HG03439 (cell line): ENCODE data around the gene SLC35E1.
A peak's percentile ranks its signal among the peaks of the same experiment; 100 is the strongest.

Source experiments
- ATAC-seq: cut with Tn5 transposase; IDR thresholded peaks from one replicate; pipeline ENCODE4 v1.9.1; 2021; ENCODE audit warnings: mild to moderate bottlenecking, moderate library complexity; ENCODE audit not compliant: unreplicated experiment

Gene SLC35E1

GRCh38 chr19:16584248-16585093 is 12.3 kb upstream of the SLC35E1 start:
- ATAC-seq, result peak; percentile 41

GRCh38 chr19:16582486-16583261 is 10.5 kb upstream of the SLC35E1 start:
- ATAC-seq, result no peak

- no peak for ATAC-seq
Observed at GRCh38 chr19:16581971-16582343, 9.7 kb upstream of the SLC35E1 start.

GRCh38 chr19:16581145-16581970 is 9.1 kb upstream of the SLC35E1 start:
- ATAC-seq, result no peak

- no peak for ATAC-seq
Observed at GRCh38 chr19:16579381-16579780, 7.2 kb upstream of the SLC35E1 start.

- no peak for ATAC-seq
Observed at GRCh38 chr19:16577531-16577985, 5.3 kb upstream of the SLC35E1 start.

GRCh38 chr19:16576690-16577530 is 4.7 kb upstream of the SLC35E1 start:
- no peak for ATAC-seq

GRCh38 chr19:16575861-16576689 is 3.9 kb upstream of the SLC35E1 start:
- no peak for ATAC-seq

- no peak for ATAC-seq
Observed at GRCh38 chr19:16575282-16575681, 3.1 kb upstream of the SLC35E1 start.

- no peak for ATAC-seq
Observed at GRCh38 chr19:16573925-16574324, 1.7 kb upstream of the SLC35E1 start.

GRCh38 chr19:16573296-16573695 is 1.1 kb upstream of the SLC35E1 start:
- ATAC-seq, result no peak

- ATAC-seq, result no peak
Observed at GRCh38 chr19:16571822-16572331, 338 bp downstream of the SLC35E1 start.

GRCh38 chr19:16571283-16571682 is 932 bp downstream of the SLC35E1 start:
- no peak for ATAC-seq

- no peak for ATAC-seq
Observed at GRCh38 chr19:16569609-16570320, 2.5 kb downstream of the SLC35E1 start.

- no peak for ATAC-seq
Observed at GRCh38 chr19:16566702-16567101, 5.5 kb downstream of the SLC35E1 start.

GRCh38 chr19:16566161-16566560 is 6.1 kb downstream of the SLC35E1 start:
- no peak for ATAC-seq

GRCh38 chr19:16564842-16565241 is 7.4 kb downstream of the SLC35E1 start:
- no peak for ATAC-seq

- no peak for ATAC-seq
Observed at GRCh38 chr19:16562608-16563025, 9.6 kb downstream of the SLC35E1 start.

- no peak for ATAC-seq
Observed at GRCh38 chr19:16561382-16561781, 10.8 kb downstream of the SLC35E1 start.
